HG02678 (cell line): Measurements from ENCODE around the gene AQP7.
"Not testable (repeated sequence)": the region's sequence is repeated elsewhere in the genome, so short reads cannot be mapped to it uniquely, and the experiment has no call there.

Source experiments
- ATAC-seq: cut with Tn5 transposase; IDR thresholded peaks from one replicate; pipeline ENCODE4 v1.9.1; 2021; ENCODE audit warnings: mild to moderate bottlenecking, moderate library complexity; ENCODE audit not compliant: unreplicated experiment

The AQP7 gene

DNA sequence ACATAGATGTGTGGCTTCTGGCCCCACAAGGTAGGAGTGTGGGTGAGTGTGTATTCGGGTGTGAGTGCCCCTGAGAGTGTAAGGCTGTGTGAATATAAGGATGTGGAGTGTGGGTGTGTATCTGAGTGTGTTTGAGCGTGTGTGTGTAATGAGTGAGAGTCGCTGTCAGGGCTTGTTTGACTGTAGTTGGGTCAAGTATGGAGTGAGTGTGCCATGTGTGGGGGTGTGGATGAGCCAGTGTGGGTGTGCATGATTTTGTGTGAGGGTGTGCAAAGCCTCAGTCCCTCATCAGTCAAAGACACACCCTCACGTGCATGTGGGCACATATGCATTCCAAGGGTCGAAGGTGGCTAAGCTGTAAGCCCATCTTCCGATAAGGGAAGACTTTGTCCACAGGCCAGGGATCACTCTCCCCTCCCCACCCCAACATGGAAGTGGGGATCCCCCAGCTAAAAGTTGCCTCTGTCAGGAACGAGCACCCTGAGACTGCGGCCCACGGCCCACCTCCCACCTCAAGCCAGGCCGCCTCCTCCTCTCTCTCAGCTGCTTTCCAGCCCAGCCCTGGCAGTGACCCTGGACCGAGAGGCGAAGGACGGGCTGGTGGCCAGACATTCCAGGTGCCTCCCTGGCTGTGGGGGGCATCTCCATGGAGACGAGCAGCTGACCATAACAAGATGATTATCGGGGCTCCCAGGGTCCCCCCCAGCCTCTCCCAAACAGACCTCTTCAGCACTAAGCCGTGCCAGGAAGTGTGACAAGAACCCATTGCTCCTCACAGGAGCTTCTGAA, 32.1 kb upstream of the AQP7 start:
- no peak for ATAC-seq

DNA sequence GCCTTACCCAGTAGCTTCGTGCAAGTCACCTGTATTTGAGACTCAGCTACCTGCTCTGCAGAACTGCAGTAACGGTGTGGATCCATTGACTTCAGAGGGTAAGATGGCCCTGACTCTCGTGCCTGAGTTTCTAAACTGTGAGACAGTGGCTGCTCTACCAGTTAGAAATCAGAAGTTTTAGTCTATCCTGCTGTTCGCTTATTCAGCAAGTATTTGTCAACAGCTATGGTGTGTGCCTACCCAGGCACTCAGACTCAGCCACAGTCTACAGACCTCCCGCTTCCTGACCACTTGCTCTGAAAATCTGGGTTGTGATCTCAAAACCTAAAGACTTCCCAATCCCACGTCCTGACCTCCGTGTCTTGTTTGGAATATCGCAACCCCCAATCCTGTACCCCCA, 31.5 kb upstream of the AQP7 start:
- ATAC-seq: no peak

DNA sequence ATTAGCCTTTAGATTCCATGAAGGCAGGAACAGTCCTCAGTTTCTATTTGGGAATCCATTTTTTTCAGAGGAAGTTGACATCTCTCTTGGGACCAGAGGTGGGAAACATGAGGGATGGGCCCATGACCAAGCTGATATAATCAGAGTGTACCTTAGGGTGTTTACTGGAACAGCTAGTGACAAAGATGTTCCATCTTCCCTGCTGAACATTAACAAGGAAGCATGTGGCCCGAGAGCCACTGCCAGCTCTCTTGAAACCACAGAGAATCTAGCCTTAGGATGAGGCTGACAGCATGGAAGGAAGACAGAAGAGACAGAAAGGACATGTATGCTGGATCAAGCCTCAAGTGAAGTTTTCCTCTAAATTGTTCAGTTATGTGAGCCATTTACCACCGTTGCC, 29.1 kb upstream of the AQP7 start:
- no peak for ATAC-seq

DNA sequence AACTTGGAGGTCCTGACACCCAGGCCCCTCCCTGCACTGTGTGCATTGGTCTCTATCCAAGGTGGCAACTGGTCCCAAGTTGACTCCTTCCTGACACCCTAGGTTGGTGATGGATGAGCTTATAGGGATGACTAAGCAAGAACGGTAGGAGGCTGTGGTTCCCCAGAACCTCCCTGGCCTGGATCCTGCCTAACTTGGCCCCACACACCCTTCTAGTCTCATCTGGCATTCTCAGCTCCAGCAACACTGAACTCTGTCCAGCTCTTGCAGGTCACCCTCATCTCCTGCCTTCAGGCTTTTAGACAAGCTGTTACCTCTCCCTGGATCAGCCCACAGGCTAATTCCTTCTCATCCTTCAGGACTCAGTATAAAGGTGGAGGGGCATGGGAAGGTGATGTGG, 28.6 kb upstream of the AQP7 start:
- ATAC-seq: no peak

DNA sequence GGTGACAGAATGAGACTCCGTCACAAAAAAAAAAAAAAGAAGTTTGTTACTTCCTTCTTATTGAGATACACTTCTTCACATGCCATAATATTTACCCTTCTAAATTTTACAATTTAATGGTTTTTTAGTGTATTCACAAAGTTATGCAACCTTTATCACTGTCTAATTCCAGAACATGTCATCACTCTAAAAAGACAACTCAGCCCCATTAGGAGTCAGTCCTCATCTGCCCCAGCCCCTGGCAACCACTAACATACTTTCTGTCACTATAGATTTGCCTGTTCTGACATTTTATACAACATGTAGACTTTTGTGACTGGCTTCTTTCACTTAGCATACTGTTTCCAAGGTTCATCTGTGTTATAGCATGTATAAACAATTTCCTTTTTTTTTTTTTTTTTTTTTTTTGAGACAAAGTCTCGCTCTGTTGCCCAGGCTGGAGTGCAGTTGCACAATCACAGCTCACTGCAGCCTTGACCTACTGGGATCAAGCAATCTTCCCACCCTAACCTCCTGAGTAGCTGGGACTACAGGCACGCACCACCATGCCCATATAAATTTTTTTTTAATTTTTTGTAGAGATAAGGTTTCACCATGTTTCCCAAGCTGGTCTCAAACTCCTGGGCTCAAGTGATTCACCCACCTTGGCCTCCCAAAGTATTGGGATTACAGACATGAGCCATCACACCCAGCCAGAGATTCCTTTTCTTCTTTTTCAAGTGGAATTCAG, 27.1 kb upstream of the AQP7 start:
- ATAC-seq: no peak

DNA sequence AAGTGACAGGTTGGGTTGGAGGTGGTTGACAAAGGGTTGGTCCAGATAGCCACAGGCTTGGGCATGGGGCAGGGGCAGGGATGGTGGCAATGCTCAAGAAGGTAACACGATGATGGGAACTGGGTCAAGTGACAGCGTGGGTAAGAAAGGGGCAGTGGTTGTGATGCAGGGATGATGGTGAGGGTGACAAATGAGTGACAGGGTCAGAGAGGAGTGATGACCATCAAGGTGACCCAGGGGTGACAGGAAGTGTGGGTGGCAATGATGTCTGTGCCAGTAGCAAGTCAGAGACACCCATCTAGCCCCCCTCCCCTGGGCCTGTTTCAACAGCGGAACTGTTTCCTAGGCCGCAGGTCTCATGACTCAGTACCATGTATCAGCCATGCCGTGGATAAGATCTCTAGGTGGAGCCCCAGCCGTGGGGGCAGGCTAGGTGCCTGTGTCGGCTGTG, 24.5 kb upstream of the AQP7 start:
- ATAC-seq: no peak

DNA sequence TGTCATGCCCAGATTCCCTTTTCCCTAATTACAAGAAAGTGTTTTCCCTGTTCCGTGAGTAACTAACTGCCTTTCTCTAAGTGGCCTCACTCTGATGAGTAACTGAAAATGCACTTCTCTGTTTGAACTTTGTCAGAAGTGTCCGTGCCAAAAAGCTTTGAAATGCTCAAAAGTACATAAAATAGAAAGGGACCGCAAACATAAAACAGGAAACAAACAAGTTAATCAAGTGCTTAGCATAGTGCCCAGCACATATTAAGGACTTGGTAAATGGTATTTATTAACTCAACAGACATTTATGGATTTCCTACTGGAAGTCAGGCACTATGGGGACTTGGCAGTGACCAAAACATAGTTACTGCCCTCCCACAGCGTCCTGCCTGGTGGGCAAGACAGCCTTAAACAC, 22.8 kb upstream of the AQP7 start:
- ATAC-seq: no peak

DNA sequence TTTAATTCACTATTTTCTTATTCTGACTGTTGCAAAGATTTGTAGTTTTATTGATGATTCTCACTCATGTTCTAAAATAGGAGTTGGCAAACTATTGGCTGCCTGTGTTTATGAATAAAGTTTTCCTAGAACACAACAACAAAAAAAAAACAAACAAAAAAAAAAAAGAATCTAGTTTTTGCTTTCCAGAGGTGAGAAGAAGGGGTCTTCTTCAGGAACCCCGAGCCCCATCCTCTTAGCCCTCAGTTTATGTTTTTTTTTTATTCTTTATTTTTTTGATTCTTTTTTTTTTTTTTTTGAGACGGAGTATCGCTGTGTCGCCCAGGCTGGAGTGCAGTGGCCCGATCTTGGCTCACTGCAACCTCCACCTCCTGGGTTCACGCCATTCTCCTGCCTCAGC, 22.1 kb upstream of the AQP7 start:
- ATAC-seq: not testable (repeated sequence)

DNA sequence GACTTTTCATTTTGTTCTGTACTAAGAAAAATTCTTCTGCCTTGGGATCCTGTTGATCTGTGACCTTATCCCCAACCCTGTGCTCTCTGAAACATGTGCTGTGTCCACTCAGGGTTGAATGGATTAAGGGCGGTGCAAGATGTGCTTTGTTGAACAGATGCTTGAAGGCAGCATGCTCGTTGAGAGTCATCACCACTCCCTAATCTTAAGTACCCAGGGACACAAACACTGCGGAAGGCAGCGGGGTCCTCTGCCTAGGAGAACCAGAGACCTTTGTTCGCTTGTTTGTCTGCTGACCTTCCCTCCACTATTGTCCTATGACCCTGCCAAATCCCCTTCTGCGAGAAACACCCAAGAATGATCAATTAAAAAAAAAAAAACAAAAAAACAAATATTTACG, 21.7 kb upstream of the AQP7 start:
- ATAC-seq: not testable (repeated sequence)

DNA sequence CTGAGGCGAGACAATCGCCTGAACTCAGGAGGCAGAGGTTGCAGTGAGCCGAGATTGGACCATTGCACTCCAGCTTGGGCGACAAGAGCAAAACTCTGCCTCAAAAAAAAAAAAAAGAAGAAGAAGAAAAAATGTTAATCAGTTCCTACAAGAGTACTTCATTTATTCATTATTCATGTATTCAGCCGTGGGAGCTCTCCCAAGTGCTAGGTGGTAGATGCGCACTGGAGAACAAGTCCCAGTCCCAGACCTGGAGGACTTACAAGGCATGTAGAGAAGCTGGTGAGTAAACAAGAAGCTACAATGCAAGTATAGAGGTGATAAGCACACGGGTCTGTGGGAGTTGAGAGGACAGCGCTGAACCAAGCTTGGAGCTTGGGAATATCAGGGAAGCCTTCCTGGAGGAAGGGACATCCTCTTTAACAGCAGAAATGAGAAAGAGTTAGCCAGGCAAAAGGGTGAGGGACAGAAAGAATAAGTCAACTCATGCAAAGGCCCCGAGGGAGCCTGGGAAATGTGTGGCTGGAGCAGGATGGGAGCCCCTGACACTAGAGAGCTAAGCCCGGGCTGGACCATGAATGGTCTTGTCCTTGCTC, 17.4 kb upstream of the AQP7 start:
- no peak for ATAC-seq

DNA sequence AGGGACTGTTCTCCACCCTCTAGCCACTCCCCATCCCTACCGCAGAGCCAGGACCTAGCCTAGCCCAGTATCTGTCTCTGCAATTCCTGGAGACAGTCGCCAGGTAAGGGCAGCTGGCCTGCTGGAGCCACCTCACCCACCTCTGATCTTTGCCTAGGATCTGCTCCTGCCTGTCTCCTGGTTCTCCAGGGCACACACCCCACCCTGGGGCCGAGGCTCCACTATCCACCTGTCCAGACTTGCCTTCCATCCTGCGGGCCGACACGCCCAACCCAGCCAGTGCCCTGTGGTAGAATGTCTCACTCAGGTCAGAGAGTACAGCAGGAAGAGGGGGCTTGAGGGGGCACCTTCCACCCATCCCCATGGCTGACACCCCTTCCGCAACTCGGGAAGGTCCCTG, 15.7 kb upstream of the AQP7 start:
- no peak for ATAC-seq

DNA sequence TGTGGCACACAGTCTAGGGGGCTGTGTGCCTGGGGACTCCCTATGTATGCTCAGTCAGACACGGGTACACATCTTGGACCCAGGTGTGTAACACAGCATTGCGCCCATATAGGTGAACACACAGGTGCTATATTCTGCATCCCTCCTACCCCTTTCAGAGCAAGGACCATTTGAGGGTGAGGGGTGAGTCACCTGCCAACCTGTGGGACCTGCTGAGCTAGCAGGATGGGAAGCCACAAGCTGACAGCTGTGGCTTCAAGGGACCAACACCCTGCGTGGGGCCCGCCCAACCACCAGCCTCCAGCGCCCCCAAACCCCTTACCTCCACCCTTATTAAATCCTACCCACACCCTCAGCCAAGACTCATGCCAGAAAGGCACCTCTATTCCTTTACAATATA, 14.6 kb upstream of the AQP7 start:
- no peak for ATAC-seq

DNA sequence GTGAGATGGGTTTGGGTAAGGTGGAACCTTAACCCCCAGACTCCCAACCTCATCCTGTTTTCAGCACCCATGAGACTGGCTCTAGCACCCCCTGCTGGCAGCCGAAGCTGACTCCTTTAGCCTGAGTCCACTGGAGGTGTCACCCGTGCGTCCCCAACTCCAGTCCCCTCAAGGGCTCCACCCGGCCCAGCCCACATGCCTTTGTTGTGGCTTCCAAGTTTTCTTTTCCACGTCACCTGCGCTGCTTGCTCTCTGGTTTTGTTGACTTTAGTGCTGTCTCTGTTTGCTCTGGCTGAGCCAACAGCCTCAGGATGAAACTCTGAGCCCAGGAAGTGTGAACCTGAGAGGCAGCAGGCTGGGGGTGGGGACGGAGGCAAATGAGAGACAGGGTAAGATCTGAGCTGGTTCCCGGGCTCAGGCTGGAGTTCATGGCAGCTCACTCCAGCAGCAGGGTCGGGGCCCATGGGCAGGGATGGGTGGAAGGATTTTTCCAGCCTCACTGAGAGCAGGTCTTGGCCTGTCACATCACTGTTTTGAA, 13.2 kb upstream of the AQP7 start:
- ATAC-seq: peak; percentile 67

DNA sequence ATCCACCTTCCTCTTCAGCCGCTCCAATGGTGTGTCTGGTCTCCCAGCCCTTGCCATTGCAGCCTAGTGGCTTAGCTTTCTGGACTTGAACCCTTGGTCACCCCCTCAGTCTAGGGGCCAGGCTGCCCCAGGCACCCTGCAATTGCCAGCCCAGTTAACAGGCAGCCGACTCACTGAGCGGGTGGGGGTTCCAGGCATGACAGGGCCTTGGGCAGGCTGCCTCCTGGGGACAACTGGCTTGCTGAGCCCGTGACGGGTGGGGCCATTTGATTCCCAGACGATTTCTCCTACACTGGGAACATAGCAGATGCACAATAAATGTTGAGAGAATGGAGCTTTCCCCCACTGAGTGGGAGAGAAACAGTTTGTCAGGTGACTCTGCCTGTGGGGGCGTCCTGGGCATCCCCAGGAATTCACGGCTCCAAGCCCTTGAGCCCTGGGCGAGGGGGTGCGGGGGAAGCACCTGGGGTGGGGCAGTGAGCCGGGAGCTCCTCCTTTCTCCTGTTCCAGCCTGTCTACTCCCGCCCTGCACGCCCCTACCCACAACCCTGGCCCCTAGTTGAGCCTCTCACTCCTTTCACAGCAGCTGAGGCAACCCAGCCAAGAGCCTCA, 12.6 kb upstream of the AQP7 start:
- no peak for ATAC-seq

DNA sequence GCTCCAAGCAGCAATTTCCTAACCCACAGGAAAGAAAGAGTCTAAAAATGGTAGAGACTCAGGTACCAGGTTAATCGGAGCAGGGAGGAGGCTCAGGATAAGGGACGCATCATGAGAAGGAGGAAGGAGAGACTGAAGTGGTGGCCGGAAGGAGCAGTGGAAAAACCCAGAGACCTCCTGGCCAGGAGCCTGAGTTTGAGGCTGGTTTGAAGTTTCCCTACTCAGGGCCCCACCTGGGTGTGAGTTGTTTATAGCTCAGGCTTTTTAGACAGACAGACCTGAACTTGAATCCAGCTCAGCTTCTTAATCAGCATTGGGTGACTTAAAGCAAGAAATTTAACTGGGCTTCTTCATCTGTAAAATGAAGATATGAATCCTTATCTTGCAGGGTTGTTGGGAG, 11.9 kb upstream of the AQP7 start:
- no peak for ATAC-seq

DNA sequence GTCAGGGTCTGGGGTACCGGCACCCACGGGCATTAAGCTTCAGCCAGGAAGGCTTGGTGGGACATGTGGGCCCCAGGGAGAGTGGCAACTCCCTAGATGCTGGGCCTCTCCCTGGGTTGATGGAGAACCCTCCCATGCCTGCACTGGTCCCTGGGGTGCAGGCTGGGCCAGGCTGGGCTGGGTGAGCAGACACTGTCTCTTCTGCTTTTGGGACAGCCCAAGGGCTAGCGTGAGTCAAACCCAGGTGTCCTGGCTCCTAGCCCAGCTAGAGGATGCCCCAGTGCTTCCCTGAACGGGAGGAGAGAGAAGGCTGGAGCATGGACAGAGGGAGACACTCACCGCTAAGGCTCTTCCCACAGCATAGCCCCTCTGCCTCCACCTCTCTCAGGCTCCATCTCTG, 5.7 kb upstream of the AQP7 start:
- no peak for ATAC-seq

DNA sequence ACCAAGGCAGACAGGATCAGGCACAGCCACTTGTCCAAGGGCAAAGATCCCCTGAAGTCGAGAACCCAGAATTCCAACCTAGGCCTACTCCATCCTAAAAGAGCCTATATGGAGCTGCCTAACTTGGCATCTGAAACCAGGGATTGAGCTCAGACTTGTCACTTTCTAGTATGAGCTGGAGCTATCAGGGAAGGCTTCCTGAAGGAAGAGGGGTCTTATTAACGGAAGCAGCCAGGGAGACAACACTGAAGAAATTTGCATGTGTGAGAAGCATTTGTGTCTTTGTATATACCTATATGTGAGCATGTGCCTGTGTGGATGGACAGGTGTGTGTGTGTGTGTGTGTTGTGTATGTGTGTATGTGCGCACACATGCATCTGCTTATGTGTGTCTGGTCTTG, 4.7 kb upstream of the AQP7 start:
- ATAC-seq: no peak

DNA sequence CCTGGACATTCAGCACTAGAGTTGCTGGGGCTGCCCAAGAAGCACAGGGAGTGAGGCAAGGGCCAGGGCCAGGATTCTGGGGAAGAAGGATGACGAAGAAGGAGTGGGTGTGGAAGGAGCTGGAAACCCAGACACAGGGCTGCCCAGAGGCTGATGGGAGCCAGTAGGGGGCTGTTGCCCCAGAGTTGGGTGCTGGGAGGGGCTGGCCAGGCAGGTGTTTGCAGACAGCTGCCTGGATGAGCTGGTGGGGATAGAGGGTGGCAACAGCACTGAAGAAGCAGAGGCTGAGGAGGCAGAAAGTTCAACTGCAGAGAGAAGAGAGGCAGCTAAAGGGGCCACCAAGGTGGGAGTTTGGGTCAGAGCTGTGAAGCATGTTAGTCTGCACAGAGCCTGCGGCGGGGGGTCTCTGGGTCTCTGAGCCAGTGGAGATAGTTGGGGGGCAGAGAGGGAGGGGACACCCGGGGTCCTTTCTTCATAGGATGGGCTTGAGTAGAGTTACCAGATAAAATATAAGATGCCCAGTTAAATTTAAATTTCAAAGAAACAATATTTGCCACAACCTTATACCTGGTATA, 2.5 kb upstream of the AQP7 start:
- no peak for ATAC-seq

DNA sequence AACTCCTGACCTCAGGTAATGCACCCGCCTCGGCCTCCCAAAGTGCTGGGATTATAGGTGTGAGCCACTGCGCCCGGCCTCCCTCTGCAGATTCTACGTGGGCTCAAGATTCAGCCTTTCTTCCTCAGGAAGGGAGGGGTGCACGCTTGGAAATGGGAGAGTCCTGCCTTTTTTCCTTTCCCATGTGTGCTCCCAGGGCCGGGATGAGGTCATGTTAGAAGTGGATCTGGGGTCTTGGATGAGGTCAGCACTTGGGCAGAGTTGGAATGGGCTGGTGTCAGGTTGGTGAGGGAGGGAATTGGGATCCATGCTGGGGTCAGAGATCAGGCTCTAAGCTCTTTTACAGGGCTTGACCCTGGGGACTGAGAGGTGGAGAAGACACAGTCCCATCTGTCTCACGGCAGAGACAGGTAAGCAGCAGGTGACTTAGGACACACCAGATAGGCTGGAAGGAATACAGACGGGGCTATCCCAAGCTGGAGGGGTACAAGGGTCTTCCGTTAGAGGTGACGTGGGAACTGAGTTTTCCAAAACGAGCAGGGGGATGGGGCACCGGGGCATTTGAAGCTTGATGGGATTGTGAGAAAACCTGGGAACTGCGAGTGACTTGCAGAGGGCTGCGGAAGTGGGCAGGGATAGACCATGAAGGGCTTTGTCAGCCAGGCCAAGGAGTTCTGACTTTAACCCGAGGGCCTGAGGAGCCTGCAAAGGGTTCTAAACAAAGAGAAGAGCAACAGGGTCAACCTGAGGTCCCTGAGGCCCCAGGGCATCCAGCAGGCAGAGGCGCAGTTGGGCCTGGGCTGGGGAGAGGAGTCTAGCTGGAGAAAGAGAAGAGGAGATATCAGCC, 1.8 kb upstream of the AQP7 start:
- ATAC-seq: no peak

DNA sequence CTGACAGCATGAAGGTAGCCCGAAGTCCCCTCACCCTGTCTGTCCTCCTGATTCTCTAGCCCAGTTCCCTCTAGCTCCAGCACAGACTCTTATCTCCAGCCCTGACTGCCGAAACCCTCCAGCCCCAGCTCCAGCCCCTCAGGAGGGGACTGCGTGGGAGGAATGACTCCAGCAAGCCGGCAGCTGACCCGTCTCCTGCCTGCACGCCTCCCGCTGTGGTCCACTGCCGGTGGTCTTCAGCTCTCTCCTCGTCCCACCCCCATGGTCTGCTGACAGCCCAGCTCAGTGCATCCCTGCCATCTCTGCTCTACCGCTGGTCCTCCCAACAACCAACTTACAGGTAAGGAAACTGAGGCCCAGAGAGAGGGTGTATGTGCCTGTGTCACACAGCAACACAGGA, 559 bp downstream of the AQP7 start:
- not testable (repeated sequence) for ATAC-seq
